T-helper 2 cell treated with Interferon-gamma antibody and Interleukin-4, amounts not matched to agents 5 μg/mL and 100 μg/mL, for 36 hours (primary cell): ENCODE measurements around the gene SEMA3C.

Source experiments
- DNase-seq: peaks from one replicate; pipeline ENCODE4 v3.0.0; 2021; ENCODE audit warnings: low spot score
- H3K27ac Mint-ChIP-seq: one replicate; pipeline ENCODE4 v1.8.0; 2021; ENCODE audit warnings: mild to moderate bottlenecking, mixed read lengths
- H3K27me3 Mint-ChIP-seq: one replicate; pipeline ENCODE4 v1.8.0; 2021; ENCODE audit warnings: low read depth, mixed read lengths
- H3K36me3 Mint-ChIP-seq: one replicate; pipeline ENCODE4 v1.8.0; 2021; ENCODE audit warnings: low read depth, mixed read lengths
- H3K4me1 Mint-ChIP-seq: one replicate; pipeline ENCODE4 v1.8.0; 2021; ENCODE audit warnings: low read depth, mixed read lengths
- H3K4me3 Mint-ChIP-seq: one replicate; pipeline ENCODE4 v1.8.0; 2022; ENCODE audit warnings: mild to moderate bottlenecking, moderate library complexity, mixed read lengths
- H3K9me3 Mint-ChIP-seq: one replicate; pipeline ENCODE4 v1.8.0; 2021; ENCODE audit warnings: mixed read lengths

The SEMA3C gene

DNA sequence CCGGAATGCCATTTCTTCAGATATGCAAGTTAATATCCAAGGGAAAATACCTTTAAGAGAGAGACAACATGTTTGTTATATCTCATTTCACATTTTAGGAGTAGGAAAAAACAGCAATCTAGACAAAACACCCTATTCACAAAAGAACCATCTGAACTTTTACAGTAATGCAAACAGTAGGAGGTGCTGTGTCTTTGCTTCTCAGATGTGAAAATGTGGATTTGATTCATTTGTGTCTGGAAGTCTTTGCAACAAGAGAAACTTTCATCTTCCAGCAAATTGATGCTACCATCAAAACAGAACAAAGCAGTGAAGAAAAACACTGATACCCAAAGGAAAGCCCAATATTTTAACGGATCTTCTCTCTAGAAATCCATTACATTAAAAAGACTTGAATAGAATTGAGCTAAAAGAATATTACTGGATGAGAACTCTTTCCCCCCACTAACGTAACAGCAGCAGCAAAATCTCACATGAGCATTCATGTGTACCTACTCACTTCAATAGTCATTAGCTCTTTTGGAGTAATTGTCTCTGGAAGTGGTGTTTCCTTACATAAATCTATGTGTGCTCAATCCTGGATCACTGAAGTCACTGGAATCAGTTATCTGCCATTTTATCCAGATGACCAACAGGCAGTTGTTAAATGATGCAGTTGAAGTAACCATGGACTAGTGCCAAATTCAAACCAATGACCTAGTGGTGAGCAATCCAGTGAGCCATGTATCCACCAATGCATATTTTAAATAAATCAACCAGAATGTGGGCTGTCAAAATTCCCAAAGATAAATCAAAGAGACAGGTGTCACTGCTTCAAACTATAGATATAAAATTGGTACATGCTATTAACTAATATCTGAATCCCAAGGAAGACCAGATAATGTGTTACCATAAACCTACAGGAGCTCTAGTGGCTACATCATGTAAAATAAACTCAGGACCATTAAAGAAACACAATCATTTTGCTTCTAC is 1.8 kb downstream of the SEMA3C start:
- Mint-ChIP-seq H3K4me3 (no peak overlapping the region), H3K27me3 (peaks cover 45% of the 10 kb centered on the region), H3K9me3 (no peaks in the 10 kb centered on the region), H3K4me1 (peaks cover 7% of the 10 kb centered on the region), H3K36me3 (no peaks in the 10 kb centered on the region), H3K27ac (no peak overlapping the region)
- DNase-seq, result no peak

DNA sequence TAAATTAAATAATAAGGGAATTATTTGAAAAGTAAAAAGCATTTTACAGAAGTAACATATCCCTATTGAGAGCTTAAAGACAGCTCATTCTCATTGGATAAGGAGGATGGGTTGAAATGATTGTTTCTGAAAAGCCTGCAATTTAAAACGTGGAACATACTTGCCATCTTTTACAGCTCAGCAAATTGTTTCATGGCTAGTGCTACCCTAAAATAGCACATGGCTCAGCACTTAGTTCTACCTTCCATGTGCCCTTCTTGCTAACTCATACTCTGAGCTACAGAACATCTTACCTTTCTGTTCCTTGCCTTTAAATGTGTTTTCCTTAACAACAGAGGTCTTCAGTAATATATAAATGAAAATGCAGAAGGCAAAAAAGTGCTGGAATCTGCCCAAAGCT is 8.6 kb downstream of the SEMA3C start:
- Mint-ChIP-seq H3K27me3 (no peaks in the 10 kb centered on the region), H3K4me1 (no peaks in the 10 kb centered on the region), H3K27ac (no peak overlapping the region), H3K9me3 (no peaks in the 10 kb centered on the region), H3K4me3 (no peak overlapping the region), H3K36me3 (no peaks in the 10 kb centered on the region)
- no peak for DNase-seq

DNA sequence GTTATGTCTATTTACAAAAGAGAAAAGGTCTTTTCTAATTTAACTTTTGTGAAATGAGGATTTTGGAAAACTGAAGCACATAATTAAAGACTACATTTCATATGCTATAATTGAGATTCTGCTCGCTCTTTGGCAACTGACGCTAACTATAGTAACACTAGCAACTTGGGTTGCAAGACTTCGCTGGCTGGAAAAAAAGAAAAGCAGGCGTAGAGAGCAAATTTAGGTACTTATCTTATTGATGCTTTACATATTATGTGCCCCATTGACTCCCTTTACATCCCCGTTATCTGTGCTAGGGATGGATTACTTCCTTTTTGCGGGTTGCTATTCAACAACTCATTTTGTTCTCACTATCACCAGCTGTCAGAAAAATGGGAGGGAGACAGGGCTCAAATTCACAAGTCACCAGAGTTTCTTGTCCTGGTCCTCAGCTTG is 10.5 kb downstream of the SEMA3C start:
- H3K4me3 Mint-ChIP-seq, result no peak overlapping the region
- no peak for DNase-seq
- H3K36me3 Mint-ChIP-seq, result no peaks in the 10 kb centered on the region
- no peaks in the 10 kb centered on the region for H3K4me1 Mint-ChIP-seq
- H3K27me3 Mint-ChIP-seq, result no peaks in the 10 kb centered on the region
- no peaks in the 10 kb centered on the region for H3K9me3 Mint-ChIP-seq
- H3K27ac Mint-ChIP-seq, result no peak overlapping the region

DNA sequence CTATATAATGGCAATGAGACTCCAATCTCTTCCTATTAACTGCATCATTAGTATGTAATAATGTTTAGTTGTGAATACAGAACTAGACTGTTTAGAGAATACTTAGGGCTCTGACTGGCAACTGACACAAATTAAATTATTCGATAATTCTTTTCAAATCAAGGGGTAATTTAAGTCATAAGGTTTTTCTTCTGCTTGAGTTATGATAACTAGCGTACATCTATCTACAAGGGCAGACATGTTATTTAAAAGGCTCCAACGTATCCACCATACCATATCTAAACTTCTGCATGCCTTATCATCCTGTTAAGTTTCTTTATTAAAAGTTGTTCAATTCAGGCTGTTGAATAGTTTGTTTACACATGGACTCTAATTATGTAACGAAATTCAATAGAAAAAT is 11.2 kb downstream of the SEMA3C start:
- Mint-ChIP-seq H3K36me3 (no peaks in the 10 kb centered on the region), H3K27me3 (no peaks in the 10 kb centered on the region), H3K9me3 (no peaks in the 10 kb centered on the region), H3K4me3 (no peak overlapping the region), H3K27ac (no peak overlapping the region), H3K4me1 (no peaks in the 10 kb centered on the region)
- DNase-seq, result no peak

DNA sequence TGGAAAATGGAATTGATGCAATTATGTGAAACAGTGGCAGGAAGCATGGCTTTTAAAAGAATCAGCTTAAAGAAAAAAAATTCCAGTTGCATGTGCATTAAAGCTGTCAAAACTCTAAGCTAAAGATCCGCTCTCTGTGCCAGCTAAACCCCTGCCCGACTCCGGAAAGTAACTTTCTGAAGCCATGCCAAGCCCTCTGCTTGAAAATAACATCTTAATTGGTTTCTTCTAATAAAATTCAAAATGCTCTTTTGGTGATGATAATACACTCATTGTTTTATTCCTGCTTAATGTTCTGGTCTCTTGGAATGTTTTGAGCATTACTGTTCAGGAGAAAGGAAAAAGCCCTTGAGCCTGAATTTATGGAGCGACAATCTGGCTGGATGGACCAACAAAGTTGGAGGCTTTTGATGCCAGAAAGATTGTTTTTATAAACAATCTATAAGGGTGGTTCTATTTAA is 11.7 kb downstream of the SEMA3C start:
- H3K9me3 Mint-ChIP-seq, result no peaks in the 10 kb centered on the region
- no peaks in the 10 kb centered on the region for H3K36me3 Mint-ChIP-seq
- H3K27ac Mint-ChIP-seq, result no peak overlapping the region
- H3K4me1 Mint-ChIP-seq, result no peaks in the 10 kb centered on the region
- no peak overlapping the region for H3K4me3 Mint-ChIP-seq
- no peak for DNase-seq
- H3K27me3 Mint-ChIP-seq, result no peaks in the 10 kb centered on the region

DNA sequence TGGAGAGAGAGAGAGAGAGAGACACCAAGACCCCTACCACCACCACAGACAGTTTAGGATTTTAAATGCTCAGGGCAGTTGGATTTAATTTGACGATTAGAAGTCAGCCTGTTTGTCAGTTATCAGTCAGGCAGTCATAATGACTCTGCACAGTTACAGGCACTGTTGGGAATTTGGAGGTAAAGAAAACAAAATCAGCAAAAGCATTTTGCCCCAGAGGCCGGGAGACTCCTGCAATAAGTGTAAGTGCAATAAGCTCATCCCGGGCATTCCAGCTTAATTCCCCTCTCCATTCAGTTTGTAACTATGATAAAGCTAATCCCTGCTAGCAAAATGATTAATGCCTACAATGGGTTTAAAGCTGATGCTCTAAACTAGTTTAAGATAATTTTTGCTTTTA is 13.5 kb downstream of the SEMA3C start:
- no peak for DNase-seq
- Mint-ChIP-seq H3K27ac (no peak overlapping the region), H3K27me3 (no peaks in the 10 kb centered on the region)

DNA sequence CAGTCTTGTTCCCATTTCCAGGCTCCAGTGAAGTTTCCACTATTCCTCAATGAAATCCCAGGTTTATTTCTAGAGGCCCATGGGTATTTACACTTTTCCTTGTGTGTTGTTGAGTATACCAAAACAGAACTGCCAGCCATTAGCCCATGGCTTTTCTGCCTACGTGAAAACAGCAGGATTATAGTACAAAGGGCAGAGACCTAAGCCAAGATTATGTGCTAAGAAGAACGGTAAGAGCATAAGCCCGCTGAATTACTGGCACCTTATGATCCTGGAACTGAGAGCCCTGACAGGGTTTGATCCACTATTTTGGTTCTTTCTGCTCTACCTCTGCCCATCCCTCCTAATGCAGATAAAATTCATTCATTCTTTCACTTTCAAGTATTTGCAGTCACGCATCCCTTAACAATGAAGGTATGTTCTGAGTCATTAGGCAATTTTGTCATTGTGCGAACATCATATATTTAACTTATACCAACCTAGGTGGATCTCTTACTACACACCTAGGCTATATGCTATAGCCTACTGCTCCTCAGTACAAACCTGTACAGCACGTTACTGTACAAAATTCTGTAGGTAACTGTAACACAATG is 16.0 kb downstream of the SEMA3C start:
- Mint-ChIP-seq H3K4me1 (no peaks in the 10 kb centered on the region), H3K9me3 (no peaks in the 10 kb centered on the region), H3K4me3 (no peak overlapping the region), H3K27me3 (no peaks in the 10 kb centered on the region), H3K36me3 (no peaks in the 10 kb centered on the region), H3K27ac (no peak overlapping the region)
- no peak for DNase-seq

More for the DNA sequence above, 13.5 kb downstream of the SEMA3C start:
- Mint-ChIP-seq H3K9me3 (no peaks in the 10 kb centered on the region), H3K4me1 (no peaks in the 10 kb centered on the region), H3K4me3 (no peak overlapping the region), H3K36me3 (no peaks in the 10 kb centered on the region)

DNA sequence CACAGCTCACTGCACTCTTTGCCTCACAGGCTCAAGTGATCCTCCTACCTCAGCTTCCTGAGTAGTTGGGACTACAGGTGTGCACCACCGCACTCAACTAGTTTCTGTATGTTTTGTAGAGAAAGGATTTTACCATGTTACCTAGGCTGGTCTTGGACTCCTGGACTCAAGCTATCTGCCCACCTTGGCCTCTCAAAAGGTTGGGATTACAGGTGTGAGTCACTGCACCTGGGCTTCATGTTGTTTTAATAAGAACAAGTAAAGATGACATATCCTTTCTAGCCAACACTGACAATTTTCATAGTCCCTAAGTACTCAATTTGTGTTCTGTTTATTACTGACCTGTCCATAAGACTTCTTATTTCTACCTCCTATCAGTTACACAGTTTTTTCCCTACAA is 16.8 kb downstream of the SEMA3C start:
- Mint-ChIP-seq H3K4me1 (no peaks in the 10 kb centered on the region), H3K9me3 (peaks cover 3% of the 10 kb centered on the region), H3K36me3 (no peaks in the 10 kb centered on the region), H3K27ac (no peak overlapping the region), H3K4me3 (no peak overlapping the region), H3K27me3 (no peaks in the 10 kb centered on the region)
- no peak for DNase-seq

DNA sequence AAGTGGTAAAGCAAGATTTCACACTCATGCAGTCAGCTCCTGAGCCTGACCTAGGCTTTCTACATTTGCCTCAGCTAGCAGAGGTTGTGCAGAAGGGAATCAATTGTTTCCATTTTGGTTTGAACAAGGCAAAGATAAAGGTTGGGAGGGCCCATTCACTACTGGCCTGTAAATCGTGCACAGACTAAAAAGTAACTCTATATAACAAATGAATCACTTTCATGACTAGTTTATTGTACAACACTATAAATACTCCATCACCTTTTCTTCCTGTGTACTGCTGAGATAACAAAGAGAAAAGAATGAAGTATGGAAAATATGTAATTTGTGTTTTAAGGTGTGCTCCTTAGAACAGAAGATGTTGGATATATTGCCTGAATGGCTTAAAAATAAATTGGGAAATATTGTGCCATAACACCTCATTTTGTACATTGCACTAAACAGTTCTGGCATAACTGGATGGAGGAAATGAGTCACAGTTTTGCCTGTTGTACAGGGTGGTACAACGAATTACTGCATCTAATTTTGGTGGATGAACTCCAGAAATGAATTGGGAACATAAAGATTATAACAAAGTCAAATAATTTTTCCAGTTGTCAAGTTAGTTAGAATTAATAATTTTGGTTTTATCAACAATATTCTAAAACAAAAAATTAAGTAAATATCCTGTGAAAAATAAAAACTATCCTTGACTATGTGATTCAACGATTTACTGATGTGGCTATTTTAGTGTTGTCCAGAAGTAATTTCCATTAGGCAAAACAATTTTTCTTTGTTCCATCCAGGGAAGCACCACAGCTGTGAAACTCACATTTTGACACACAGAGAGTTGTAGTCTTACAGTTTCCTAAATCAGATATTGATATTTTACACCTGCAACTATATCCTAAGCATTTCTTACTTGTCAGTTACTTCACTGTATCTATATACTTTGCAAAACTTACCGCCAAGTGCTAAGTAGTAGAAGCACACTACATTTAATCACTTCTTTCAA is 18.0 kb downstream of the SEMA3C start:
- no peak overlapping the region for H3K4me3 Mint-ChIP-seq
- H3K27me3 Mint-ChIP-seq, result no peaks in the 10 kb centered on the region
- H3K27ac Mint-ChIP-seq, result no peak overlapping the region
- H3K36me3 Mint-ChIP-seq, result no peaks in the 10 kb centered on the region
- no peak for DNase-seq
- peaks cover 3% of the 10 kb centered on the region for H3K9me3 Mint-ChIP-seq
- no peaks in the 10 kb centered on the region for H3K4me1 Mint-ChIP-seq

DNA sequence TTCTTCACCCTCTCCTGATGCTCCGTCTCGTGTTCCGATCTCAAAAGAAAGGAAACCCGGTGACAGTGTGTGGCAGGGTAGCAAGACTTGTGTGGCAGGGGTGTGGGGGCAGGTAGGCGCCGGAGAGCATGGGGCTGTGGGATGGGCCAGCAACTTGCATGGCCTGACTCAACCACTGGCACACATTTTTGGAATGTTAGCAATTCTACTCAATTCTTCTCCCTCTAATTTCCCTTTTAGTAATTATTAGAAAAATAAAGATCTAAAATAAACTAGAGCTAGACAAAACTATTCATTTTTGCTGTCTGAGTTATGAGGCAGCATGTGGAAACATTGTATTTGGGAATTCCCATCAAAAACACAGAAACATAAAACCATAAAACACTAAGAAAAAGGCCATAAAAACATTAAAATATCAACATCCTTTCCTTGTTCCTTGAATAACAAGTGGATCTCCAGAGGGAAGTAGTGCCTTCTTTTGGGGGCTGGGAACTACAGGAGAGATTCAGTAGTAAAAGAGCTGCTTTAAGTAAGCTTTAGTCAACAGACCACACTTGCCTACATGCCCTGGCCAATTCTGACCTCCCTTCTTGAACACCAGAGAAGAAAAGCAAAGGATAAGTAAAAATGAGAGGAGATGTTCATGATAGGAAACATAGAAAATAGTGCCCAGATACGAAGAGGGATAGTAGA is 21.8 kb downstream of the SEMA3C start:
- Mint-ChIP-seq H3K9me3 (peaks cover 3% of the 10 kb centered on the region), H3K4me1 (no peaks in the 10 kb centered on the region), H3K27me3 (no peaks in the 10 kb centered on the region), H3K27ac (no peak overlapping the region), H3K4me3 (no peak overlapping the region), H3K36me3 (no peaks in the 10 kb centered on the region)
- DNase-seq, result no peak

DNA sequence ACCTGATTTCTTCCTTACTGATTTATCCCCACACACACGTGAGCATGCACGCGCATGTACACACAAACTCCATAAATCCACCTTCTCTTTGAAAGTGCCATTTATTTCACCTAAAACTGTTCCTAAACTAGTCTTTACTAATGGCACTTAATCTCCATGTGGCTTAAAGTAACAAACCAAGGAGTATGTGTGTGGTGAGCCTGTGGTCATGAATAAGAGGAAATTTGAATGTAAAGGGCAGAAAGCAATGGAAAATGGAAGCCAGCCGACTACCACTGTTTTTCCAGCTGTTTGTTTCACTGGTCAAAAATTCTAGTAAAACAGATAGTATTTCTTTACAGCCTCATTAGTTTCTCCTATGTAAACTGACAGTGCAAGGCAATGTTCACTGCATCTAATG is 23.8 kb downstream of the SEMA3C start:
- Mint-ChIP-seq H3K4me3 (no peak overlapping the region), H3K36me3 (no peaks in the 10 kb centered on the region), H3K27me3 (no peaks in the 10 kb centered on the region), H3K4me1 (no peaks in the 10 kb centered on the region), H3K9me3 (peaks cover 3% of the 10 kb centered on the region), H3K27ac (no peak overlapping the region)
- no peak for DNase-seq

DNA sequence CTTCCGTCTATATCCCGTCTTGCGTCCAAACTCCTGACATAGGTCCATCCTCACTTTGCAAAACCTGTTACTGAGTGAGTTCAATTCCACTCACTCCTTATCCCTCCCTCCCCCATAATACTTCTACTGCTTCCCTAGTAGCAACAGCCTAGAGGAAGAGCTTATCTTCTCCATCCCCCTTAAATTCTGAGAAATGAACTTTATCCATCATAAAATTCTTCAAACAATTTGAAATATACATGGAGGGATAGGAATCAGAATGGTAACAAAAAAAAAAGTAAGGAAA is 27.6 kb downstream of the SEMA3C start:
- no peak overlapping the region for H3K4me3 Mint-ChIP-seq
- no peak overlapping the region for H3K27ac Mint-ChIP-seq
- no peak for DNase-seq
- H3K4me1 Mint-ChIP-seq, result no peaks in the 10 kb centered on the region
- H3K9me3 Mint-ChIP-seq, result no peaks in the 10 kb centered on the region
- no peaks in the 10 kb centered on the region for H3K36me3 Mint-ChIP-seq
- H3K27me3 Mint-ChIP-seq, result no peaks in the 10 kb centered on the region

DNA sequence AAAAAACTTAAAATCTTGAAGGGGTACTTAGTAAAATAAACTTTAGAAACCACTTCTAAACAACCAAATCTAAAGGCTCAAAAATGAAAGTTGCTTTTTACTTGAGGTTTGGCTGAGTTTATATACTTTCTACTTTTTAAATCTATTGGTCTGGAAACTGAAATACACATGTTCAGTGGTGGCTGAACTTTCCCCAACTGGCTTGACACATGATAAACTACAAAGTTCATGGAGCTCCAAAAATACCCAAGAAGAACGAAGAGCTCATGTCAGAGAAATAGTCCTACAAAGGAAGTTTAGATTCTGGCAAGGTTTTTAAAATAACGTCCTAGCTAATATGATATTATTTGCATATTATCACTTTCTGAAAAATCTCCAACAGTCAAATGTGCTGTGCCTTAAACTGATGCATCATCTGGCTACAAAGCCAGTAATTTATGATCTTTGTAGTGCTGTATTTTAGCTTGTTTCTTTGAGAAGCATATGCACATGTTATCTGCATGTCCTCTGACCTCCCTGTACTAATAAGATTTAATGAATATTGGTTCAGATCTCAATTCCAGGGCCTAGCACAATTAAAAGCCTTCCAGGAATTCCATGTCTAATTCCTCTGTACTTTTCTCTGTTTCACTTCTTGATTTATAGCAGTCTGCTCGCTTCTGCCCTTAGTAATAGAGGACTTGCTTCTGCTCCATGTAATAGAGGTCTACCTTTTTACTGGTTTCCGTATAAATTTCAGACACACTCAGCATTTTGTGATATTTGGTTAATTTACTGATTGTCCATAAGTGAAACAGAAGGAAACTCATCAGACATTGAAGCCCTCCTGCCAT is 28.2 kb downstream of the SEMA3C start:
- DNase-seq, result no peak
- no peaks in the 10 kb centered on the region for H3K4me1 Mint-ChIP-seq
- H3K36me3 Mint-ChIP-seq, result no peaks in the 10 kb centered on the region
- H3K27me3 Mint-ChIP-seq, result no peaks in the 10 kb centered on the region
- no peak overlapping the region for H3K4me3 Mint-ChIP-seq
- no peaks in the 10 kb centered on the region for H3K9me3 Mint-ChIP-seq
- H3K27ac Mint-ChIP-seq, result no peak overlapping the region
